A673 (cell line): Measurements from ENCODE around the gene SPSB1. TPM values are rescaled to one million over a fixed set of nuclear protein-coding genes. Genes with fewer than 3 reads are reported as not detected.

Source experiments
- BruUV-seq: library from RNA; stranded (reverse); fragments of 400-500 nt; replicated peaks from 2 replicates; lab custom pipeline; 2021; lab: Mats Ljungman, UMichigan
- CTCF ChIA-PET: fragments of 300-600 bp; sonication (Branson Sonifier 250); formaldehyde crosslinking; loops from one replicate; lab custom pipeline; 2022; ENCODE audit warnings: antibody characterized with exemption; lab: Charles Lee
- POLR2A ChIA-PET: fragments of 300-600 bp; sonication (Branson Sonifier 250); formaldehyde crosslinking; loops from one replicate; lab custom pipeline; 2022; ENCODE audit warnings: antibody characterized with exemption; ENCODE audit not compliant: low non-redundant PET; lab: Charles Lee
- DNase-seq: peaks from one replicate; pipeline ENCODE4 v3.0.0-alpha.2; 2015; ENCODE audit warnings: low spot score
- H3K27ac ChIP-seq: fragments of 200-600 bp; sonication (generic); 2 replicates; pipeline ENCODE4 v1.5.1; 2016; ENCODE audit warnings: mixed run types, low read depth, mild to moderate bottlenecking, mixed read lengths, antibody characterized with exemption, low read length; ENCODE audit not compliant: poor library complexity, severe bottlenecking
- H3K27me3 ChIP-seq: fragments of 200-600 bp; sonication (generic); replicated peaks from 2 replicates; pipeline ENCODE4 v1.6.1; 2017; ENCODE audit warnings: mixed run types, low read depth, mild to moderate bottlenecking, mixed read lengths, antibody characterized with exemption, low read length; ENCODE audit not compliant: insufficient read depth, poor library complexity
- H3K36me3 ChIP-seq: fragments of 200-600 bp; sonication (generic); 2 replicates; pipeline ENCODE4 v1.6.1; 2016; ENCODE audit warnings: mixed run types, mild to moderate bottlenecking, mixed read lengths, antibody characterized with exemption, low read length; ENCODE audit not compliant: insufficient read depth, poor library complexity, severe bottlenecking
- H3K4me1 ChIP-seq: fragments of 200-600 bp; sonication (generic); 2 replicates; pipeline ENCODE4 v1.6.1; 2017; ENCODE audit warnings: mixed run types, mild to moderate bottlenecking, mixed read lengths, antibody characterized with exemption, low read length; ENCODE audit not compliant: insufficient read depth, poor library complexity, severe bottlenecking
- H3K4me3 ChIP-seq: fragments of 200-600 bp; sonication (generic); 2 replicates; pipeline ENCODE4 v1.5.1; 2016; ENCODE audit warnings: low read depth, mixed run types, mild to moderate bottlenecking, mixed read lengths, low read length; ENCODE audit not compliant: poor library complexity, severe bottlenecking
- H3K9me3 ChIP-seq: fragments of 200-600 bp; sonication (generic); 2 replicates; pipeline ENCODE4 v1.6.1; 2016; ENCODE audit warnings: mixed run types, low read depth, mild to moderate bottlenecking, mixed read lengths, antibody characterized with exemption, low read length; ENCODE audit not compliant: poor library complexity, severe bottlenecking
- CTCF ChIP-seq: fragments of 300-800, 200-600 bp; sonication (generic); conservative IDR thresholded peaks from 2 replicates; pipeline ENCODE4 v1.5.1; 2017; ENCODE audit warnings: low read depth, mild to moderate bottlenecking, antibody characterized with exemption, low read length, moderate library complexity, mixed read lengths
- EZH2 ChIP-seq: fragments of 200-600 bp; sonication (generic); IDR thresholded peaks from 2 replicates; pipeline ENCODE4 v1.6.1; 2017; ENCODE audit warnings: borderline replicate concordance, low read depth, mild to moderate bottlenecking, mixed read lengths, antibody characterized with exemption, low read length; ENCODE audit not compliant: poor library complexity, severe bottlenecking
- intact Hi-C: fragments of 100-400 bp; cut with micrococcal nuclease; formaldehyde crosslinking; loops from one replicate; pipeline ENCODE4 v1.10.0; 2022; ENCODE audit not compliant: unreplicated experiment
- total RNA-seq: library from RNA; stranded (reverse); gene quantifications from 2 replicates; pipeline ENCODE4 v1.2.3, GENCODE V29; 2021

Gene SPSB1
- total RNA-seq, 1 experiment from 2014 or later = 11.8 TPM

- no peak for DNase-seq
- H3K27me3 ChIP-seq = no peaks in the 10 kb centered on the region
- ChIA-PET CTCF (no interaction called here), POLR2A (no interaction called here)
- no peaks in the 10 kb centered on the region for H3K36me3 ChIP-seq
- no peak overlapping the region for H3K27ac ChIP-seq
- H3K4me1 ChIP-seq = no peaks in the 10 kb centered on the region
- H3K9me3 ChIP-seq = no peaks in the 10 kb centered on the region
- H3K4me3 ChIP-seq = no peak overlapping the region
- no TSS peak for BruUV-seq
- TF ChIP-seq CTCF (no peak), EZH2 (no peak)
- intact Hi-C loops = no loop called here
These were observed 22.3 kb upstream of the SPSB1 start for GRCh38 chr1:9270290-9270883.

DNA sequence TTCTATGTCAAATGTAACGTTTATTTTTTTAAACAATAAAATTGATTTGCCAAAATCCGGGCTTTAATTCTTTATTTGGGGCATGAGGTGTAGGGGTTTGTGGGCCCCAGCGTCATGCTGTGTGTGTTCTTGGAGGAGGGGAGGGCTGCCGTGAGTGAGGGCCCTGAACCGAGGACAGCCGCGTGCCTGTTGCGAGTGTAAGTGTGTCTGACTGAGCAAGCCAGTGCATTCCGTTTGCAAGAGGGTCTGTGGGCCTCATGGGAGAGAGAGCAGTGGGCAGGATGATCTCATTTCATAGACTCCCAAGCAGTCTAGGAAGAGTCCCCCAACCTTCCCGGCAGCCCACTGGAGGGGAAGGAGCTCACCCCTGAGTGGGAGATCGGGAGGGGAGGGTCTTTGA lies 21.4 kb upstream of the SPSB1 start:
- no peaks in the 10 kb centered on the region for H3K36me3 ChIP-seq
- no TSS peak for BruUV-seq
- TF ChIP-seq EZH2 (no peak), CTCF (no peak)
- DNase-seq = no peak
- intact Hi-C loops = no loop called here
- no peak overlapping the region for H3K4me3 ChIP-seq
- H3K27ac ChIP-seq = no peak overlapping the region
- ChIA-PET POLR2A (no interaction called here), CTCF (no interaction called here)
- H3K4me1 ChIP-seq = no peaks in the 10 kb centered on the region
- no peaks in the 10 kb centered on the region for H3K9me3 ChIP-seq
- no peaks in the 10 kb centered on the region for H3K27me3 ChIP-seq

DNA sequence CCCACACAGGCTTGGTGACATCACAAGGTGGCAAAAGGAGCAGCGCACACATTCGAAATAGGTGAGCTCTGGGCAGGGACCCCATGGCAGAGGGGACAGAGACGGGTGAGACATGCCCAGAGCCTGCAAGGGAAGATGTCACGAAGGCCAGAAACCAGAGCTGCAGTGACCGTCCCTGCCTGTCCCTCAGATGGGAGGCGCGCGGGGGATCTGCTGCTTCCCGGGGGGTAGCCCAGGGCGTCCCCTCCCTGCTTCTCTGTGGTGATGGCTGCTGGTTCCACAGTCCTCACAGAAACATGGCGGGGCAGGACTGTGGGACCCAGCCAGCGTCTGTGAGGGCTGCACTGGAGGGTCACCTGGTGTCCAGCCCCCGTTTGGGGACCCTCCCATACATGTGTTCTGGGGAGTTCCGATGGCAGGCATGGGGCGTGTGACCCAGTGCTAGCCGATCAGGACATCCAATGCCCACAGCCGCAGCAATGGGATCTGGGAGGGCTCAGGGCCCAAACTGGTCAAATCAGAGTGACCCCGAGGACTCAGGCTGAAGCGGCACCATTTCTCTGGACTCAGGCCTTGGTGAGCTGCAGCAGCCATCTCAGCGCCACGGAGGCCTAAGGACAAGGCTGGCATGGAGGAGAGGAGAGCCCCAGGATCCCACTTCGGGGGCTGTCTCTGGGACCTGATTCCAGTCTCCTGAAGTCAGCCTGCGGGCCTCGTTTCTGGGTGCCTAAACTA lies 20.7 kb upstream of the SPSB1 start:
- DNase-seq = no peak
- no TSS peak for BruUV-seq
- intact Hi-C loops = no loop called here
- Histone ChIP-seq H3K4me1 (no peaks in the 10 kb centered on the region), H3K9me3 (no peaks in the 10 kb centered on the region), H3K36me3 (no peaks in the 10 kb centered on the region), H3K27me3 (no peaks in the 10 kb centered on the region), H3K27ac (no peak overlapping the region), H3K4me3 (no peak overlapping the region)
- TF ChIP-seq EZH2 = no peak
- no peak for TF ChIP-seq CTCF
- ChIA-PET CTCF (interaction anchor here (0.6 kb wide), 1 partner anchor 70 kb away, joined by 3 read pairs; no protein-coding TSS in a partner anchor), POLR2A (no interaction called here)
